Stimulated activated CD4-positive, alpha-beta T cell treated with anti-CD3 and anti-CD28 coated beads, TNF-alpha, amount 100 ng/mL, for 48 hours (primary cell): ENCODE results near the gene MAP2K2.

Source experiments
- DNase-seq, 3 donors: peaks; one replicate each; pipeline ENCODE4 v3.0.0-alpha.2; 2020; ENCODE audit warnings: low read depth in 3 of 3

The MAP2K2 gene

GRCh38 chr19:4043966-4044715 is 79.8 kb downstream of the MAP2K2 start:
- no peak for DNase-seq

GRCh38 chr19:4043401-4043800 is 80.5 kb downstream of the MAP2K2 start:
- DNase-seq: no peak

GRCh38 chr19:4042731-4043082 is 81.2 kb downstream of the MAP2K2 start:
- DNase-seq: no peak

- no peak for DNase-seq
Observed at GRCh38 chr19:4042064-4042730, 81.7 kb downstream of the MAP2K2 start.
